ENCODE measurements around the gene ENG. TPM values are rescaled to one million over a fixed set of nuclear protein-coding genes. Genes with fewer than 3 reads are reported as not detected.

Gene ENG
- total RNA-seq, 1 experiment from 2014 or later = 29.9 TPM

GRCh38 chr9:127777368-127777980 lies 77.0 kb downstream of the ENG start:
- ChIA-PET POLR2A (ENCODE audit: low non-redundant PET) (no interaction called here), CTCF (no interaction called here)
- H3K4me3 ChIP-seq (ENCODE audit: low read depth, low read length, poor library complexity, severe bottlenecking) = no peak overlapping the region
- no peaks in the 10 kb centered on the region for H3K9me3 ChIP-seq (ENCODE audit: low read depth, low read length, poor library complexity, severe bottlenecking)
- no TSS peak for BruUV-seq (replicated peaks)
- intact Hi-C loops (cut with micrococcal nuclease; ENCODE audit: unreplicated experiment) = no loop called here
- TF ChIP-seq CTCF (conservative IDR thresholded peaks at IDR 0.05; ENCODE audit: low read depth, low read length) (no peak), EZH2 (IDR thresholded peaks at IDR 0.05; ENCODE audit: borderline replicate concordance, low read depth, low read length, poor library complexity, severe bottlenecking) (no peak)
- H3K27ac ChIP-seq (ENCODE audit: low read depth, low read length, poor library complexity, severe bottlenecking) = no peak overlapping the region
- no peaks in the 10 kb centered on the region for H3K4me1 ChIP-seq (ENCODE audit: insufficient read depth, low read length, poor library complexity, severe bottlenecking)
- no peaks in the 10 kb centered on the region for H3K36me3 ChIP-seq (ENCODE audit: insufficient read depth, low read length, poor library complexity, severe bottlenecking)
- DNase-seq (ENCODE audit: low spot score) = no peak
- no peaks in the 10 kb centered on the region for H3K27me3 ChIP-seq (replicated peaks; ENCODE audit: insufficient read depth, low read depth, low read length, poor library complexity)

GRCh38 chr9:127776924-127777289 lies 77.6 kb downstream of the ENG start:
- Histone ChIP-seq H3K9me3 (ENCODE audit: low read depth, low read length, poor library complexity, severe bottlenecking) (no peaks in the 10 kb centered on the region), H3K27me3 (replicated peaks; ENCODE audit: insufficient read depth, low read depth, low read length, poor library complexity) (no peaks in the 10 kb centered on the region), H3K4me3 (ENCODE audit: low read depth, low read length, poor library complexity, severe bottlenecking) (no peak overlapping the region), H3K36me3 (ENCODE audit: insufficient read depth, low read length, poor library complexity, severe bottlenecking) (no peaks in the 10 kb centered on the region), H3K4me1 (ENCODE audit: insufficient read depth, low read length, poor library complexity, severe bottlenecking) (no peaks in the 10 kb centered on the region), H3K27ac (ENCODE audit: low read depth, low read length, poor library complexity, severe bottlenecking) (no peak overlapping the region)
- intact Hi-C loops (cut with micrococcal nuclease; ENCODE audit: unreplicated experiment) = no loop called here
- CTCF ChIA-PET = no interaction called here
- BruUV-seq (replicated peaks) = no TSS peak
- no peak for TF ChIP-seq EZH2 (IDR thresholded peaks at IDR 0.05; ENCODE audit: borderline replicate concordance, low read depth, low read length, poor library complexity, severe bottlenecking)
- no peak for TF ChIP-seq CTCF (conservative IDR thresholded peaks at IDR 0.05; ENCODE audit: low read depth, low read length)
- no peak for DNase-seq (ENCODE audit: low spot score)
- POLR2A ChIA-PET (ENCODE audit: low non-redundant PET) = no interaction called here

DNA sequence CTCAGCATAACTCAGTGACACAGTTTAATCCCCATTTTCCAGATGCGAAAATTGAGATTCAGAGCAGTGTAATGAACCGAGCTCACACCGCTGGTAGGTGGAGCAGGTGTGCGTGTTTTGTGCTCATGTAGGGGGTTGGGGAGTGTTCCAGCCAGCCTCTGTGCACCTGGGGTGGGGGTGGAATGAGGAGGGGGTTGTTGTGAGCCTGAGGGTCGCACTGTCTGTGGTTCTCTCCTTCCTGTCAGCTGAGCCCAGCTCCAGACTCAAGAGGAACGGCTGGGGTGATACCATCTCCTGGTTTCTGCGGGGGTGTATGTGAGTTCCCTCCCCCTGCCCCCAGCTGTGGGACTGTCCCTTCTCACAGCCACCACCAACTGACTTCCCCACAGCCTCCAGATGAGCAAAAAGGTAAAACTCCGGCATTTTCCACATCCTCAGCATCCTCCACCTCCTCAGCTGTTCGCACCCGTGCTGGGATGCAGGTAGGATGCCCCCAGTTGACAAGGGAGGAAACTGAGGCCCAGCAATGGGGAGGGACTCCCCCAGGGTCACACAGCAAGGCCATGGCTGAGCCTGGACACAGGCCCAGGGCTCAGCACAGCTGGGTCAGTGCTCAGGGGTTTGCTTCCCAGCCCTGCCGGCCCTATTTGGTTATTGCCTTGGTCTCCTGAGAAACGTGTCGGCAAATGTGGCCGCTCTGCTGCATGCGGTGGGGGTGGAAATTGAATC lies 78.1 kb downstream of the ENG start:
- peak; percentile 50 for DNase-seq (ENCODE audit: low spot score)

More for the DNA sequence above, 78.1 kb downstream of the ENG start:
- no peaks in the 10 kb centered on the region for H3K36me3 ChIP-seq (ENCODE audit: insufficient read depth, low read length, poor library complexity, severe bottlenecking)
- no peaks in the 10 kb centered on the region for H3K27me3 ChIP-seq (replicated peaks; ENCODE audit: insufficient read depth, low read depth, low read length, poor library complexity)
- intact Hi-C loops (cut with micrococcal nuclease; ENCODE audit: unreplicated experiment) = no loop called here
- ChIA-PET POLR2A (ENCODE audit: low non-redundant PET) (no interaction called here), CTCF (no interaction called here)
- no peaks in the 10 kb centered on the region for H3K9me3 ChIP-seq (ENCODE audit: low read depth, low read length, poor library complexity, severe bottlenecking)
- H3K27ac ChIP-seq (ENCODE audit: low read depth, low read length, poor library complexity, severe bottlenecking) = no peak overlapping the region
- no peaks in the 10 kb centered on the region for H3K4me1 ChIP-seq (ENCODE audit: insufficient read depth, low read length, poor library complexity, severe bottlenecking)
- no TSS peak for BruUV-seq (replicated peaks)
- H3K4me3 ChIP-seq (ENCODE audit: low read depth, low read length, poor library complexity, severe bottlenecking) = no peak overlapping the region
- TF ChIP-seq CTCF (conservative IDR thresholded peaks at IDR 0.05; ENCODE audit: low read depth, low read length) = no peak
- no peak for TF ChIP-seq EZH2 (IDR thresholded peaks at IDR 0.05; ENCODE audit: borderline replicate concordance, low read depth, low read length, poor library complexity, severe bottlenecking)

Measured in A673 (cell line).